HG03521 (cell line): ENCODE measurements around the gene CDPF1.
"Not testable (repeated sequence)": the region's sequence is repeated elsewhere in the genome, so short reads cannot be mapped to it uniquely, and the experiment has no call there.

Experiments
- ATAC-seq: cut with Tn5 transposase; IDR thresholded peaks from one replicate; pipeline ENCODE4 v1.9.1; 2021; ENCODE audit warnings: mild to moderate bottlenecking, moderate library complexity; ENCODE audit not compliant: unreplicated experiment

The CDPF1 gene

GRCh38 chr22:46281866-46282678, 32.0 kb upstream of the CDPF1 start:
- ATAC-seq = no peak

GRCh38 chr22:46280999-46281623, 31.0 kb upstream of the CDPF1 start:
- no peak for ATAC-seq

- no peak for ATAC-seq
These were observed 30.1 kb upstream of the CDPF1 start for GRCh38 chr22:46280063-46280817.

GRCh38 chr22:46278656-46279645, 28.9 kb upstream of the CDPF1 start:
- ATAC-seq = no peak

GRCh38 chr22:46276563-46276962, 26.5 kb upstream of the CDPF1 start:
- no peak for ATAC-seq

- ATAC-seq = no peak
These were observed 25.5 kb upstream of the CDPF1 start for GRCh38 chr22:46275455-46276122.

GRCh38 chr22:46274381-46274780, 24.3 kb upstream of the CDPF1 start:
- ATAC-seq = no peak

GRCh38 chr22:46273432-46274148, 23.5 kb upstream of the CDPF1 start:
- ATAC-seq = no peak

GRCh38 chr22:46272762-46273431, 22.8 kb upstream of the CDPF1 start:
- no peak for ATAC-seq

GRCh38 chr22:46272196-46272595, 22.1 kb upstream of the CDPF1 start:
- no peak for ATAC-seq

- ATAC-seq = no peak
These were observed 19.5 kb upstream of the CDPF1 start for GRCh38 chr22:46269564-46269963.

- ATAC-seq = peak; percentile 74
These were observed 17.6 kb upstream of the CDPF1 start, which contains the start of gene TTC38 for GRCh38 chr22:46267431-46268279. Gene TTC38, plus strand, starts transcription at chr22:46268008. Its CDS starts 32 bp downstream, at chr22:46268040.

GRCh38 chr22:46265627-46266026, 15.5 kb upstream of the CDPF1 start:
- not testable (repeated sequence) for ATAC-seq

GRCh38 chr22:46264520-46264919, 14.4 kb upstream of the CDPF1 start:
- not testable (repeated sequence) for ATAC-seq

- ATAC-seq = no peak
These were observed 13.1 kb upstream of the CDPF1 start, which contains the start of gene PKDREJ for GRCh38 chr22:46263216-46263590. Gene PKDREJ, minus strand, starts transcription at chr22:46263343. Its CDS starts 21 bp downstream, at chr22:46263322.

GRCh38 chr22:46262449-46263215, 12.5 kb upstream of the CDPF1 start:
- ATAC-seq = no peak

GRCh38 chr22:46260038-46260437, 9.9 kb upstream of the CDPF1 start:
- ATAC-seq = no peak
